Activated CD8-positive, alpha-beta T cell treated with anti-CD3 and anti-CD28 coated beads for 36 hours (primary cell): ENCODE measurements around the gene SLC26A1. TPM values are rescaled to one million over a fixed set of nuclear protein-coding genes. Genes with fewer than 3 reads are reported as not detected.

ENCODE experiments used
- ATAC-seq: fragments of 200-7000 bp; cut with Tn5 transposase; one replicate; pipeline ENCODE4 v1.10.0; 2021; ENCODE audit warnings: mild to moderate bottlenecking, moderate library complexity
- CTCF ChIA-PET: fragments of 350-600 bp; sonication (Branson Sonifier 250); formaldehyde crosslinking; loops from one replicate; lab custom pipeline; 2021; ENCODE audit warnings: antibody characterized with exemption; lab: Charles Lee
- POLR2A ChIA-PET: fragments of 350-600 bp; sonication (Branson Sonifier 250); formaldehyde crosslinking; loops from one replicate; lab custom pipeline; 2021; ENCODE audit warnings: antibody characterized with exemption; lab: Charles Lee
- DNase-seq: peaks from one replicate; pipeline ENCODE4 v3.0.0-alpha.2; 2020
- H3K27ac Mint-ChIP-seq: one replicate; pipeline ENCODE4 v1.8.0; 2021; ENCODE audit warnings: mild to moderate bottlenecking, mixed read lengths
- H3K27me3 Mint-ChIP-seq: one replicate; pipeline ENCODE4 v1.8.0; 2021; ENCODE audit warnings: mixed read lengths
- H3K36me3 Mint-ChIP-seq: one replicate; pipeline ENCODE4 v1.8.0; 2021; ENCODE audit warnings: low read depth, mixed read lengths
- H3K4me1 Mint-ChIP-seq: one replicate; pipeline ENCODE4 v1.8.0; 2021; ENCODE audit warnings: low read depth, mixed read lengths
- H3K4me3 Mint-ChIP-seq: one replicate; pipeline ENCODE4 v1.8.0; 2021; ENCODE audit warnings: mild to moderate bottlenecking, moderate library complexity, mixed read lengths
- H3K9me3 Mint-ChIP-seq: one replicate; pipeline ENCODE4 v1.8.0; 2021; ENCODE audit warnings: mixed read lengths
- CTCF ChIP-seq: fragments of 200-600 bp; IDR thresholded peaks from one replicate; pipeline ENCODE4 v1.8.0; 2022; ENCODE audit warnings: antibody characterized with exemption, mild to moderate bottlenecking
- intact Hi-C: fragments of 100-400 bp; cut with micrococcal nuclease; formaldehyde crosslinking; loops from one replicate; pipeline ENCODE4 v1.10.0; 2022
- total RNA-seq, 2 experiments: library from RNA; stranded (reverse); gene quantifications; one replicate each; pipeline ENCODE4 v1.2.3, GENCODE V29; 2021

The SLC26A1 gene
- total RNA-seq, 2 experiments from 2014 or later: 0.27 TPM; not detected in 1

GRCh38 chr4:1021386-1022050, 28.3 kb upstream of the SLC26A1 start:
- ATAC-seq (no peak), DNase-seq (no peak)
- TF ChIP-seq CTCF: no peak
- Mint-ChIP-seq H3K4me1 (peaks cover 6% of the 10 kb centered on the region), H3K4me3 (no peak overlapping the region), H3K9me3 (no peaks in the 10 kb centered on the region), H3K27ac (no peak overlapping the region), H3K27me3 (no peaks in the 10 kb centered on the region), H3K36me3 (peaks cover 11% of the 10 kb centered on the region)
- ChIA-PET POLR2A (no interaction called here), CTCF (no interaction called here)
- intact Hi-C loops: no loop called here

GRCh38 chr4:1019729-1020470, 26.7 kb upstream of the SLC26A1 start:
- DNase-seq (no peak), ATAC-seq (no peak)
- Mint-ChIP-seq H3K27me3 (no peaks in the 10 kb centered on the region), H3K4me1 (no peaks in the 10 kb centered on the region), H3K9me3 (no peaks in the 10 kb centered on the region), H3K27ac (no peak overlapping the region), H3K36me3 (no peaks in the 10 kb centered on the region), H3K4me3 (no peak overlapping the region)
- POLR2A ChIA-PET: no interaction called here
- intact Hi-C loops: no loop called here
- CTCF ChIA-PET: no interaction called here
- no peak for TF ChIP-seq CTCF

- ChIA-PET POLR2A (no interaction called here), CTCF (no interaction called here)
- TF ChIP-seq CTCF: no peak
- ATAC-seq: no peak
- DNase-seq: no peak
- no peaks in the 10 kb centered on the region for H3K27me3 Mint-ChIP-seq
- H3K27ac Mint-ChIP-seq: no peak overlapping the region
- intact Hi-C loops: no loop called here
- H3K9me3 Mint-ChIP-seq: no peaks in the 10 kb centered on the region
- no peaks in the 10 kb centered on the region for H3K4me1 Mint-ChIP-seq
- no peaks in the 10 kb centered on the region for H3K36me3 Mint-ChIP-seq
- no peak overlapping the region for H3K4me3 Mint-ChIP-seq
Observed at GRCh38 chr4:1019320-1019719, 26.1 kb upstream of the SLC26A1 start.

GRCh38 chr4:1018147-1019020, 25.2 kb upstream of the SLC26A1 start:
- Mint-ChIP-seq H3K4me1 (no peaks in the 10 kb centered on the region), H3K36me3 (peaks cover 4% of the 10 kb centered on the region), H3K4me3 (no peak overlapping the region), H3K27ac (no peak overlapping the region), H3K27me3 (no peaks in the 10 kb centered on the region), H3K9me3 (no peaks in the 10 kb centered on the region)
- intact Hi-C loops: no loop called here
- DNase-seq (no peak), ATAC-seq (no peak)
- CTCF ChIA-PET: no interaction called here
- POLR2A ChIA-PET: no interaction called here
- no peak for TF ChIP-seq CTCF
